GM10847 (cell line): ENCODE data around the gene SSR3.

Experiments used
- POLR2A ChIP-seq: IDR thresholded peaks from 2 replicates; pipeline ENCODE4 v1.6.1; 2011; ENCODE audit not compliant: insufficient read length; ENCODE audit errors: extremely low read depth

The SSR3 gene

DNA sequence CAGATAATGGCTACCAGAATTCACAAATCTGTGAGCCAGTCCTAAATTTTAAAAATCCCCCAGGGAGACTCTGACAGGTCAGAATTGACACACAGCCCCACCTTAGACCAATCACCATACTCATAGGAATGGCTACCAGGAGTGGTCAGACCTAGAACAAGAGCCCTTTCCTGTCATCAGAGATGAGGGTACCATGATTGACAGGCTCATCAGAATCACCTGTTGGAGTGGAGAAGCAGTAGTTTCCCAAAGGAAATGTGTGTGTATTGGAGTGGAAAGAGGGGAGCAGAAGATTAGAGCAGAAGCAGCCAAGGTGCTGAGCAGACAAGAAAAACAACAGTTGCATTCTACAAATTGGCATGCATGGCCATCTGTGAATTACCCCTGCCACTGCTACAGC, 27.0 kb upstream of the SSR3 start:
- no peak for TF ChIP-seq POLR2A

DNA sequence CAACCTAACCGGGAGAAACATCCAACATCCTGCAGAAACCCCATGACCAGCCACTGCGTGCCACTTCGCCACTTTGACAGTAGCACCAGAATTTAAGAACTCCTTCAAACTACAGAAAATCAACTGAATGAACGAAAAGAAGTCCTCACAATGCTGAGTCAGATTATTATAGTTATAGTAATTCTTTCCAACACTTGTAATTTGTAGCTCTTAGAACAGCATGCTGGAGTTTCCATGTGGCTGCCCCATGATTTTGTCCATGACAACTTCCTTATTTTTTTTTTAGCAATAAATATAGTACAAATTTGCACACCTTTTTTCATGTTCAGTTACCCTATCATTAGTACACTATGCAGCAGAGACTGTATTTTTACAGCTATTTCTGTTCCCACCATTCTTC, 26.1 kb upstream of the SSR3 start:
- no peak for TF ChIP-seq POLR2A

DNA sequence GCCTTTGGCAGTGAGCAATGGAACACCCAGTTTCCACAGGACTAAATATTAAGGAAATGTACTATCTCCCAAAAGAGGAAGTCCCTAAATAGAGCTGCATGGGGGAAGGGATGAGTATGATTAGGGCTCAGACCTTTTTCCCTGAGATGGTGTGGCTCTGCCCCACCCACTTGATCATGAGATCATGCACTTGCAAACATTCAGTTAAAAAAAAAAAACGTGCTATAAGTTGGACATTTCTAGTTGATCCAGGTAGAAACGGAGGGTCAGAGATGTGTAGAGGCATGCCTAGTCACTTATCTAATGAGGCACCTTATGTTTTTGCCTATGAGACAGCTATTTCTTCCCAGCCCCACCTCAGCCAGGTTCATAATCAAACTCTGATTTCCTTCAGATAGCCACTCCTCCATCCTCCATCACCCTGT, 24.5 kb upstream of the SSR3 start:
- TF ChIP-seq POLR2A = no peak

DNA sequence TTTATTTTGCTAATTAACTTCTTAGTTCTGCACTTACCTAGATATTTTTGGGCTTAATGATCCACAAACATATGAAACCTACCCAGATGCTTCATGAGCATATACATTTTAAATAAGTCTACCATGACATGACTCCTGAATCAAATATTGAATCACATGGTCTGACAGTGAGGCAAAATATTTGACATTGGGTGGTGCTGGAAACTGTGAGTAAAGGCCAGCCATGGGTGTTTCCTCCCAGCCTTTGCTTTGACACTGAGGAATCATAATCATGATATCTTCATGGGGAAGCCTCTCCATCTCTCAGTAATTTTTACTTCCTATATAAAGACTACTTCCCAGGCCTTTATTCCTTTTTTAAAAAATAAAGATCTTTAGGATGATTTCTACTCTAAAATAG, 22.8 kb upstream of the SSR3 start:
- no peak for TF ChIP-seq POLR2A

DNA sequence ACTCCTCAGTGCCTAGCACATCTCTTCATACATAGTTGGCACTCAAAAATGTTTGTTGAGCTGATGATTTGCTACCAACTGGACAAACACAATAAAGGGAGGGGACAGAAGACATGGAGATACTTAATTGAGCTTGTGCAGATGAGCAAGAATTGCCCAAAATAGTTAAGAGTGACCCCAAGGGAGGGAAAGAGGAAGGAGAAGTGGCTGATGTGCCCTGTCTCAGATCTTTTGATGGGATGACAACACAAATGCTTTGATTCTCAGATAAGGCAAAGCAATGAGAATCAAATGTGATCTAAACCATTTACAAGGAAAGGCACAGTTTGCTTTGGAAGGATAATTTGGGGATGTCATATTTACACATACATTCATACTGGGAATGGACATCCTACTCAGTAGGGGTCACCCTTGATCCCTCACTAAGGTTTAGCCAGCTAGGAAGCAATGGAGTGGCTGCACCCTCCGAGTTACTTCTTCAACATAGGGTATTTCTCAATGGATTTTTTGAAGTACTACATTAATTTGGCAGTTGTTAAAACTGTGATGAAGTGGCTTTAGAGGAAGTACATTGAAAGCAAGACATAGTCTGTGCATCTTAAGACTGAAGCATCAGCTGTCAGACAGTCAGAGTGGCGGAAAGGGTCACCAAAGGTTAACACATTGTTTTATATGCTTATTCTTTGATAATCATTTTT, 21.9 kb upstream of the SSR3 start:
- TF ChIP-seq POLR2A = no peak

DNA sequence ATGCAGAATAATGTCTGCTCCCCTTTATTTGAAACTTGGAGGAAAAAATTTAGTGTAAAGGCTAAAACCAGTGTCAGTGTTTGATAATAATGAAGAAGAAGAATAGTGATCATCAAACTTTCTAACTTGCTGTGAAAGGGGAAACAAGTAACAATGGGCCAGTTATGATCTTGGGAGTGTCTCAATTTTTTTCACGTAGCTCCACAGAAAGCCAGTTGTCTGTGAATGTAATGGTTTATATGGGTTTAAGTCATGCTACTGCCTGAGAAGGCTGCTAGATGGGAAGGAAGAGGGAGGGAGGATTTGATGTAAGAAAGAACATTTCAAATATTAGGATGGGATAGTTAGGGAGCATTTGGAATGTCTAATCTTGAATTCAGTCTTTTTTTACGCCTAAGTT, 21.1 kb upstream of the SSR3 start:
- TF ChIP-seq POLR2A = no peak

DNA sequence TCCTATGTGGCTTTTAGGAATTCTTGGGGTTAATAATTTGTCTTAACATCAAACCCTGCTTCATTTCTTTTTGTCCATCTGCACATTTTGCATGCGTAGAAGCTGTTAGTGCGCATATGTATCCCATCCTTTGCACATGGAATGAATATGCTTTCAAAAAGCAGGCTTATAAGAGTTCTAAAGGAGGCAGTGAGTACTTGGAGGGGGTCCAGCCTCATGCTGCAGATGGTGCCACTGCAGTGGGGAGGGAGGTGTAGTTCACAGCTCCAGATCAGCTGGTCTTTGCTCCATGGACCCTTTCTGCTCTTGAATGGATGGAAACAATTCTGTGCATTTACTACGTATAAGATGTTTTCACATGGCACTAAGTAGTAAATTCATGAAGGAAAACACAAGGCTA, 20.7 kb upstream of the SSR3 start:
- TF ChIP-seq POLR2A = no peak

DNA sequence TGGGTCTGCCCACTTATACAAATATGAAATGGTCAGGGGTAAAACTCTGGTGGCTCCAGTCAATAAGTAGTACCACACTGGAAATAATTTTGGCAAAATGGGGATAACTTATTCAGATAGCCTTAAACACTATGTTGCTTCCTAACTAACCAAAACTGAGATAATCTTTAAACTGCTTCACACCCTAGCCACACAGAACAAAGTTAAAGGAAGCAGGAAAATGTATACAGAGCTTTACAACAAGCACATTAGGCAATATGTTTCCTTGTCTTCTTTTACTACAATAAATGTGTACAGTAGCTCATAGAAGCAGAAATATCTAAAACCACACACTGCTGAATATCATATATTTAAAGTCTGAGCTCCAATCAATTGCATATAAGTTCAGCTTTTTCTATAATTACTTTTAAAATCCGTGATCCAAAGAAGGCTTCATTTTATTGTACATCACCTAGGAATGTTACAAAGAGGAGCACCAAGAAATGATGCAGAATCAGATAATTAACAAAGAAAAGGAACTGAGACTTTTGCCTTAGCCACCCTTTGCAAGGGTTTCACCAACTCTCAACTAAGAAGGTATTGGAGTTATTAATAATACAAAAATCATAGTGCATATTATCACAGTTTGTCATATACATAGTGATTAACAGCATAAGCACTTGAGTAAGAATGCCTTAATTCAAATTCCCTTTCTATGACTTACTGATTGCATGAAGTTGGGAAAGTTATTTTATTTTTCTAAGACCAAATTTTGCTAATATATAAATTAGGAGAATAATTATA, 9.2 kb upstream of the SSR3 start:
- TF ChIP-seq POLR2A = no peak

DNA sequence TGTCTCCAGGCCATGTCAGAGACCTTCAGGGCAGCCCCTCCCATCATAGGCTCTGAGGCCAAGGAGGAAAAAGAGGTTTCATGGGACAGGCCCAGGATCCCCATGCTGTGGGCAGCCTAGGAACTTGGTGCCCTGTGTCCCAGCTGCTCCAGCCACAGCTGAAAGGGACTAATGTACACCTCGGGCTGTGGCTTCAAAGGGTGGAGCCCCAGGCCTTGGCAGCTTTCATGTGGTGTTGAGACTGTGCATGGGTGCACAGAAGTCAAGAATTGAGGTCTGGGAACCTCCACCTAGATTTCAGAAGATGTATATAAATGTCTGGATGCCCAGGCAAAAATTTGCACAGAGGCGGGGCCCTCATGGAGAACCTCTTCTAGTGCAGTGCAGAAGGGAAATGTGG, 6.6 kb upstream of the SSR3 start:
- TF ChIP-seq POLR2A = no peak

DNA sequence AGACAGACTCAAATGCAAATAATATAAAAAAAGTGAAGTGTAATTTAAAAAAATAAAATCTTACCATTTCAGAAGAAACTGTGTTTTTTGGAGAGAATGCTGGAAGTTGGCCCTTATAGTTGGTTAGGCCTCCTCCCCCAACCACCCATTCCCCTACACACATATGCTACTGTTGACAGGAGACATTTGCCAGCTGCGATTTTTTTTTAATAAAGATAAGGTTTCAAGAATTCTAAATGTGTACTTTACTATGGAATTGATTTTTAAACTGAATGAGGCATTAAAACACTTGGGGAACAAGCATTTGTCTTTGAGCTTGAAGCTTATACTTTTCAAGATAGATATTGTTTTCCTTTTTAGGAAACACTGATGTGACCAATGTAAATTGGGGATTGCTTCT, 4.4 kb upstream of the SSR3 start:
- TF ChIP-seq POLR2A = no peak

DNA sequence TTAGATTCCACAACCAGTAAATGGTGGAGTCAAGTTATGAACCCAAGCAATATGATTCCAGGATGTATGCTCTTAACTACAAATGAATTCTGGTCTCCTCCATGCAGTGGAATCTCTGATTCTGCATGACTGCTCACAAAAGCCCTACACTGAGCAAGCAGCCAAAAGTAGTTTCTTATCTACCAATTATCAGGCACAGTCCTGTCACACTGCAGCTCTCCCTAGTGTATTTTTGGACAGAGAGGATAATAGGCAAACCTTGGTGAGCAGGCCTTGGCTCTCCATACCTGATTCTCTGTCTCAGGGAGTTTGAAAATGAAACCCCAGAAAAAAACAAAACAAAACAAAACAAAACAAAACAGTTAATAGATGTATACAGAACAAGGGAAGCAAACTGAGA, 3.5 kb upstream of the SSR3 start:
- TF ChIP-seq POLR2A = no peak

DNA sequence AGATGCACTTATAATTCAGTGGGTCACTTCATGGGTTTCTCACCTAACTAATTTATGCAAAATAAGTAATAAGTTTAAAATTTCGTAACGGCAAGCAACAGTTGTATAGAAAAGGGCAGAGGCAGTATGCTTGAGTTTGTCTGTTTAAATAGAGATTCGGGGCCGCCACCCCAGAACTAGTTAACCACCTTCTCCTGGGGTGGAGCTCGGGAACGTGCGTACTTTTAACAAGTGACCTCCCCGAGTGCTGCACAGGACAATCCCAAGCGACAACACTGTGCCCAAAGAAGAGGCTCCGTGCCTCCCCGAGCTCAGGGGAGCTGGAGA, 439 bp downstream of the SSR3 start:
- no peak for TF ChIP-seq POLR2A

DNA sequence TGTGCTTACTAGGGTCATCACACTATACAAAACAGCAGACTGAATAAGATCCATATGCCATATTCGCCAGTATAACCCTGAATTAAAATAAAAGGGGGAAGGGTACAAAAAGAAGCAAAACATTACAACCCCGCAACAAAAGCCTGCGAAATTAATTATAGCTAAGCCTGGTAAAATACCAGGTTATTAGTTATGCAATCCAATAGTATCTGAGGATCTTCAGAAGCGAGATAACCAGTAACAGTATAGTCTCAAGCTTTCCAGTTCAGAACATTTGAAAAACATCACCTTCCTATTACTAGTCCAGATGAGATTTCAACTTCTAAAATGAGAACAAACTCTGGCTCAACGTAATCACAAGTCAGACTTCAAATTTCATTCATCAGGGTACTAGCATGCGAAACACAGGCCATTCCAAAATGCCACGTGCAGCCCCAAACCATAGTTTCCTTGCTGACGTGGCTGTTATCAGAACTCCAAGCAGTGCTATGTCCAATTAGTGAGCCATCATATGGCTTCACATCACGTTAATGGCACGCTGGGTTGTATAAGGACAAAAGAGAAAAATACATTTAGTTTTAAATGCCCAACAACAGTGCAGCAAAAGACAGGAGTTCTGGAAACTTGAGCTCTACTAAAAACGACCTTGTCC, 1.1 kb downstream of the SSR3 start:
- no peak for TF ChIP-seq POLR2A

DNA sequence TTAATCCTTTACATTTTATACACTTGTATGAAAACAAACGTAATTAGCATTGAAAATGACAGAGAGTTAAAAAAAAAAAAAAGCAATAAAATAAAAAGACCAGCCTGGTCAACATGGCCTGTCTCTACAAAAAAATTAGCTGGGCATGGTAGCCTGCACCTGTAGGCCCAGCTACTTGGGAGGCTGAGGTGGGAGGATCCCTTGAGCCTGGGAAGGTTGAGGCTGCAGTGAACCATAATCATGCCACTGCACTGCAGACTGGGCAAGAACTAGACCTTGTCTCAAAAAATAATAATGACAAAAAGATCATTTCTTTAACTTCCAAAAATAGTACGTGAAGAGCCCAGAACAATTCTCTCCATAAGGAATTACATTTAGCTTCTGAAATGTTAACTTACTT, 1.9 kb downstream of the SSR3 start:
- TF ChIP-seq POLR2A = no peak

DNA sequence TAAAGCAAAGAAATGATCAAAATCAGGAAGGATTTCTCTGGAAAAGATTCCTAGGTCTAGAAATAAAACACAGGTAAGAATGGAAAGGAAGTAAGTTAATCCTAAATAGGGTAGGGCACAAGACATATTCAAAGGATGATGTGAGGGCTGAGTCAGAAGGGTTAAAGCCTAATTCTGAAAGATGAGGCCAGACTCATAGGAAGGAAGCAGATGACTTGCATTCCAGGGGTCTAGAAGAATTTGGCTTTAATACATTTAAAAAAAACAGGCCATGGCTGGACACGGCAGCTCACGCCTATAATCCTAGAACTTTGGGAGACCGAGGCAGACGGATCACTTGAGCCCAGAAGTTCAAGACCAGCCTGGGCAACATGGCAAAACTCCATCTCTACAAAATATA, 3.2 kb downstream of the SSR3 start:
- TF ChIP-seq POLR2A = no peak

DNA sequence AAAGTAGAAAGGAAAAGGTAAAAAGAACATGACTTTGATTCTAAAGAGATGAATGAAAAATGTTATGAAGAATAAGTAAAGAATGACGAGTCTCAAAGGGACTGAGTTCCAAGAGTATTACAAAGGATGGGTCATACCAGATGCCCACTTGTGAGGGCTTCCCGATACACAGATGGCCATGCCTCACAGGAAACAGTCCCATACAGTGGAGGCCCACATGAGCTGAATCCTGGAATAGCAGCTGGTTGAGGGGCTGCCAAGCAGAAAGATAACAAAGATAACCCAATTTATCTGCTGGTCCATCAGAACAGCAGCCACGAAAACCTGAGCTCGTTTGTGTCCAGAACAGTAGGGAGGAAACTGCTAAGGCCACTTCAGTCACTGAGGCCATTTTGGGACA, 3.7 kb downstream of the SSR3 start:
- TF ChIP-seq POLR2A = no peak
